GF-D8 (cell line): ENCODE measurements around the gene HPS5.

Source experiments
- DNase-seq: peaks from one replicate; lab custom pipeline; 2025; lab: John Stamatoyannopoulos, UW

The HPS5 gene

DNA sequence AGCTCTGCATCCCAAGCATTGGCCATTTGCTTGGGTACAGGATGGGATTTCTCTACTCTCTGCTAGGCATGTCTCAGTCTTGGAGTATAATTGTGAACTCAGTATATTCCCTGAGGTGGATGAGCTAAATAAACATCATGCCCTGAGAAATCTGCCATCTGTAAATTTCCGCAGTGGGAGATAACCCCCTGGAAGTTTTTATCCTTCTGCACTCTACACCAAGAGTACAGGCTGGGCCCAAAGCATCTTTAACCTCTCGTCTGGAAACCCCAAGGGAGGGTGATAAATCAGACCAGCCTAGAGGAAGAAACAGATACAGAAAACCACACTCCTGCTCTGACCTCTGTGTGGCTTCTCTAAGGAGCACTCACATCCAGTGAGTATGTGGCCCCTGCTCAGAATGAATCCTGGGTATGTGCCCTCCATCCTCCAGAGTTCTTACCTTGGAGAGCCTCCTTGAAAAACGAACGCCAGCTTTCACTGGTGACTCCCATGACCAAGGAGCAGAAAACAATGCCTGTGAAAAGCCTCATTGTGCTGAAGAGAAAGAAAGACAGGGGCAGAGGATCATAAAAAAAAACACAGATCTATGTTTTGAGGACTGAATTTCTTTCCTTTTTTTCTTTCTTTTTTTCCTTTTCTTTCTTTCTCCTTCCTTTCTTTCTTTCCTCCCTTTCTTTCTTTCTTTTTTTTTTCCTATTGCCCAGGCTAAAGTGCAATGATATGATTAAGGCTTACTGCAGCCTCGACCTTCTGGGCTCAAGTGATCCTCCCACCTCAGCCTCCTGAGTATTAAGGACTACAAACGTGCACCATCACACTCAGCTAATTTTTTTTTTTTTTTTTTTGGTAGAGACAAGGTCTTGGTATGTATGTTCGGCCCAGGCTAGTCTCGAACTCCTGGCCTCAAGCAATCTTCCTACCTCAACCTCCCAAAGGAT lies 86.3 kb downstream of the HPS5 start:
- DNase-seq: no peak

DNA sequence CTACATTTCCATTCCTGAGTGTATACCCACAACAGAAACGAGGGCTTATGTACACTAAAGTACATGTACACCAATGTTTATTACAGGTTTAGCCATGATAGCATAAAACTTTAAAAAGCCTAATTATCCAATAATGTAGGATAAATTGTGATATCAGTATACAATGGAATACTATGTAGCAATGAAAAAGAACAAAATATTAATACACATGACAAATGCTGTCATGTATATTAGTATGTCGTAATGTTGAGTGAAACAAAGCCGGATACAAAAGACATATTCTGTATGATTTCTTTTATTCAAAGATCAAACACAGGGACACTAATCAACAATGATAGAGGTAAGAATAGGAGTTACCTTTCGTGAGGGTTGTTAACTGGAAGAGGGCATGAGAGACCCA lies 88.0 kb downstream of the HPS5 start:
- no peak for DNase-seq

GRCh38 chr11:18230859-18231258 lies 91.1 kb downstream of the HPS5 start:
- DNase-seq: no peak

- peak; percentile 51 for DNase-seq
Measured at GRCh38 chr11:18229501-18229900, 92.4 kb downstream of the HPS5 start.
